Gastrocnemius medialis (tissue), 4 donors: Measurements from ENCODE around the gene GTF3C4. TPM values are rescaled to one million over a fixed set of nuclear protein-coding genes. Genes with fewer than 3 reads are reported as not detected.
"Not testable (repeated sequence)": the region's sequence is repeated elsewhere in the genome, so short reads cannot be mapped to it uniquely, and the experiment has no call there.

Experiments
- ATAC-seq, 2 donors: fragments of 150-250 bp; one replicate each; pipeline ENCODE4 v1.9.1; 2016
- DNase-seq, 2 donors: peaks; one replicate each; pipeline ENCODE4 v3.0.0-alpha.2; 2019
- H3K27ac ChIP-seq, 4 donors: fragments of 200-600 bp; sonication (generic); 1 replicate in 1 of 4; 2 replicates in 3 of 4; pipeline ENCODE4 v1.5.1; 2016 to 2018; ENCODE audit warnings: mild to moderate bottlenecking in 2 of 4, moderate library complexity in 1 of 4
- H3K27me3 ChIP-seq, 3 donors: fragments of 200-600 bp; sonication (generic) in 2 of 3; 1 replicate in 1 of 3; 2 replicates in 2 of 3; pipeline versions ENCODE4 v1.5.1 to v1.6.0; 2016 to 2019; ENCODE audit warnings: mild to moderate bottlenecking in 1 of 3, moderate library complexity in 1 of 3
- H3K36me3 ChIP-seq, 2 donors: fragments of 200-600 bp; sonication (generic) in 1 of 2; one replicate each; pipeline ENCODE4 v1.5.1; 2017 to 2018
- H3K4me1 ChIP-seq, 2 donors: fragments of 200-600 bp; sonication (generic) in 1 of 2; one replicate each; pipeline ENCODE4 v1.5.1; 2016 to 2017; ENCODE audit warnings: mild to moderate bottlenecking in 2 of 2
- H3K4me3 ChIP-seq, 4 donors: fragments of 200-600 bp; sonication (generic) in 3 of 4; 1 replicate in 1 of 4; 2 replicates in 3 of 4; pipeline ENCODE4 v1.5.1; 2016 to 2019; ENCODE audit warnings: mild to moderate bottlenecking in 2 of 4
- H3K9me3 ChIP-seq, 3 donors: fragments of 200-600 bp; sonication (generic) in 2 of 3; 1 replicate in 1 of 3; 2 replicates in 2 of 3; pipeline ENCODE4 v1.5.1; 2016 to 2019
- POLR2A ChIP-seq, 2 donors: fragments of 450-650 bp; IDR thresholded peaks; one replicate each; pipeline ENCODE4 v1.6.1; 2017; ENCODE audit warnings: antibody characterized with exemption in 2 of 2, mild to moderate bottlenecking in 2 of 2, moderate library complexity in 2 of 2
- in situ Hi-C, 4 donors: fragments of 200-750 bp; cut with MboI; loops; one replicate each; pipeline versions ENCODE4 v1.15.0 to v1.8.0; 2017; ENCODE audit warnings: low sequenced_read_pairs in 4 of 4
- intact Hi-C: fragments of 100-400 bp; cut with DNase I; formaldehyde crosslinking; loops from one replicate; pipeline ENCODE4 v1.15.1; 2023; ENCODE audit warnings: low total_unique reads
- total RNA-seq, 4 donors: library from RNA; depleted of rRNA; stranded (reverse); fragments of >200 nt; gene quantifications; one replicate each; pipeline versions ENCODE4 v1.1.0 to v1.2.3, GENCODE V29; 2016
- TF ChIP-seq, protein P1 (sequence below), 5 experiments: fragments of 450-650 bp in 3 of 5; fragments of 200-600 bp in 2 of 5; sonication (generic) in 2 of 5; IDR thresholded peaks in 4 of 5; conservative IDR thresholded peaks in 1 of 5; 1 replicate in 4 of 5; 2 replicates in 1 of 5; pipeline ENCODE4 v1.5.1; 2016 to 2019; ENCODE audit warnings: antibody characterized with exemption in 5 of 5, mild to moderate bottlenecking in 3 of 5, moderate library complexity in 3 of 5

GTF3C4 gene
- total RNA-seq, 4 donors from 2014 or later = 9.2 to 11.7 (median 10.8) TPM

DNA sequence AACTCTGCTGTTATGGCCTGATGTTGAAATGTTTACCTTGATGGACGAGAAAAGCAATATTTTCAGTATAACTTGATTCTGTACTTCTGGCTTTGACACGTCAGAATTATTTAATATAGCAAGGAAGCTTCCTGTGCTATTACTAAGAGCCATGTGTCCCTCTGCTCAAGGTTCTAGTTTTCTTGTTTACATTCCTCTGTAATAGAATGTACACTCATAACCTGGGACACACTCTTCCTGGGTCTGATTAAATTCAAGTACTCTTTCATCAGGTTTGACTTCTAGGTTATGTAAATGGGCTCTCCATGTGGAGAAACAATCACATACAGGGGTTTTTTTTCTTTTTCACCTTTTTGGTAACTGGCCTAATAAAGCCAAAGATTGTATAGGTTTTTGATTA, 33.1 kb downstream of the GTF3C4 start:
- H3K4me1 ChIP-seq = no peaks in the 10 kb centered on the region
- intact Hi-C loops = no loop called here
- H3K36me3 ChIP-seq = no peaks in the 10 kb centered on the region
- in situ Hi-C loops = no loop called here
- no peak overlapping the region for H3K27ac ChIP-seq
- peaks cover 0 to 9% (median 0%) of the 10 kb centered on the region in 3 donors for H3K27me3 ChIP-seq
- DNase-seq (no peak), ATAC-seq (no peak)
- H3K4me3 ChIP-seq = no peak overlapping the region
- TF ChIP-seq POLR2A (IDR thresholded peaks at IDR 0.05) = no peak
- TF ChIP-seq, protein P1, sequence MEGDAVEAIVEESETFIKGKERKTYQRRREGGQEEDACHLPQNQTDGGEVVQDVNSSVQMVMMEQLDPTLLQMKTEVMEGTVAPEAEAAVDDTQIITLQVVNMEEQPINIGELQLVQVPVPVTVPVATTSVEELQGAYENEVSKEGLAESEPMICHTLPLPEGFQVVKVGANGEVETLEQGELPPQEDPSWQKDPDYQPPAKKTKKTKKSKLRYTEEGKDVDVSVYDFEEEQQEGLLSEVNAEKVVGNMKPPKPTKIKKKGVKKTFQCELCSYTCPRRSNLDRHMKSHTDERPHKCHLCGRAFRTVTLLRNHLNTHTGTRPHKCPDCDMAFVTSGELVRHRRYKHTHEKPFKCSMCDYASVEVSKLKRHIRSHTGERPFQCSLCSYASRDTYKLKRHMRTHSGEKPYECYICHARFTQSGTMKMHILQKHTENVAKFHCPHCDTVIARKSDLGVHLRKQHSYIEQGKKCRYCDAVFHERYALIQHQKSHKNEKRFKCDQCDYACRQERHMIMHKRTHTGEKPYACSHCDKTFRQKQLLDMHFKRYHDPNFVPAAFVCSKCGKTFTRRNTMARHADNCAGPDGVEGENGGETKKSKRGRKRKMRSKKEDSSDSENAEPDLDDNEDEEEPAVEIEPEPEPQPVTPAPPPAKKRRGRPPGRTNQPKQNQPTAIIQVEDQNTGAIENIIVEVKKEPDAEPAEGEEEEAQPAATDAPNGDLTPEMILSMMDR (IDR thresholded peaks at IDR 0.05 in 4 of 5, conservative IDR thresholded peaks at IDR 0.05 in 1 of 5) = no peak
- H3K9me3 ChIP-seq = no peaks in the 10 kb centered on the region

DNA sequence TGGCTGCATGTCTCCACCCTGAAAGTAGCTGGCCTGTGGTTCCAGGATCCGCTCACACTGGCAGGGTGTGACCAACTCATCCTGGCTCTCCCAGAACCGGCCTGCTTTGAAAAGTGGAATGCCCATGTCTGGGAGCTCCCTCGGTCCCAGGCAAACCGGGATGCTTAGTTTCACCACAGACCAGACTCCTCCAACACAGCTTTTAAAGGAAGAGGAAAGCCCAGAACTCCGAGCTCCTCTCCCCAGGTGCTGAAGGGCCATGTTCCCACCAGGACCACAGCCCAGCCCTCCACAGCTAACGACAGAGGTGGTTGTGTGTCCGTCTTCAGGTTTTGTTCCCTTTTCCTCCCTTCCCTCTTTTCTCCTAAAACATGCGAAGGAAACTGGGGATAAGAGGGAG, 38.0 kb downstream of the GTF3C4 start:
- Histone ChIP-seq H3K27ac (no peak overlapping the region), H3K4me3 (no peak overlapping the region), H3K4me1 (no peaks in the 10 kb centered on the region), H3K27me3 (peaks cover 0 to 3% (median 0%) of the 10 kb centered on the region in 3 donors), H3K36me3 (no peaks in the 10 kb centered on the region), H3K9me3 (no peaks in the 10 kb centered on the region)
- ATAC-seq = no peak
- TF ChIP-seq, protein P1 (IDR thresholded peaks at IDR 0.05 in 4 of 5, conservative IDR thresholded peaks at IDR 0.05 in 1 of 5) = no peak
- TF ChIP-seq POLR2A (IDR thresholded peaks at IDR 0.05) = no peak
- intact Hi-C loops = no loop called here
- in situ Hi-C loops = no loop called here
- no peak for DNase-seq

DNA sequence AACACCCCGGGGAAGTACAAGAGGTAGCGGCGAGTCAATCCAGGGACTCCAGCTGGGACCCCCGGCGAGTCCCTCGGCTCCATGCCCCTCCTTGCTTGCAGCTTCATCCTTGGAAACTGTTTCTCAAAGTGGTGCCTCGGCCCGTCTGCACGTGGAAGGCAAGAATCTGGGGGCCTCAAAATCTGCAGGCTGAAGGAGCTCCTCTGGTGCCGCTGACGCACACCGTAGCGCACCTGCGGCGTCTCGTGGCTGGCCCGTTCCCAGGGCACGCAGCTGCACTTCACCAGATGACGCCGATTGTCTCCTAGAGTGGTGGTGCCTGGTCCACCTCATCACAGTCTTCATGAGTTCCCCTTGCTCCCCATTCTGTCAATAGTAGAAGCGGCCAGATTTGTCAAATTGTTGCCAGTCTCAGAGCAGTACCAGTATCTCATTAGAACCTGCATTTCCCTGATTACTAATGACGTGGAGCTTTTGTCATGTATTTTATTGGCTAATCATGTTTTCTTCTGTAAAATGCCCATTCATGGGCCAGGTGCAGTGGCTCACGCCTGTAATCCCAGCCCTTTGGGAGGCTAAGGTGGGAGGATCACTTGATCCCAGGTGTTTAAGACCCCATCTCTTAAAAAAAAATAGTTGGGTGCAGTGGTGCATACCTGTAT, 38.6 kb downstream of the GTF3C4 start:
- intact Hi-C loops (no loop called here), in situ Hi-C loops (no loop called here)
- peaks cover 0 to 3% (median 0%) of the 10 kb centered on the region in 3 donors for H3K27me3 ChIP-seq
- DNase-seq (no peak), ATAC-seq (no peak)
- TF ChIP-seq, protein P1 (IDR thresholded peaks at IDR 0.05 in 4 of 5, conservative IDR thresholded peaks at IDR 0.05 in 1 of 5) = no peak
- TF ChIP-seq POLR2A (IDR thresholded peaks at IDR 0.05) = no peak
- H3K27ac ChIP-seq = no peak overlapping the region
- H3K4me1 ChIP-seq = no peaks in the 10 kb centered on the region
- no peaks in the 10 kb centered on the region for H3K9me3 ChIP-seq
- H3K4me3 ChIP-seq = no peak overlapping the region
- no peaks in the 10 kb centered on the region for H3K36me3 ChIP-seq

DNA sequence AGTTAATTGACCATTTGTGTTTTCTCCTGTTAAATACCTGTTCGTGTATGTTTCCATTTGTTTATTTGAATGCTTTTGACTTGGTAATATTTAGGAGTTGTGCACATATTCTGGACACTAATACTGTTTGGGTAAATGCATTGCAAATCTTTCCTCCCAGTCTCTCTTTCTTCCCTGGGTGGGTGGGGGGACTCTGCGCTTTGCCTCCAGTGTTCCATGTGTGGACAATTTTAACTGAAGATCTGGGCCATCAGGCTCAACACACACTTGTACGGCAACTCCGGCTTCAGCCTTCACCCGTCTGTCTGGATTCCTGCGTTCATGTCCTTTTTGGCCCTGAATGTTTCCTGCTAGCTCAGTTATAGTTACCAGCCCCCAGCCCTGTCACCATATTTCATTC, 40.1 kb downstream of the GTF3C4 start:
- no peaks in the 10 kb centered on the region for H3K9me3 ChIP-seq
- no peak overlapping the region for H3K4me3 ChIP-seq
- intact Hi-C loops (no loop called here), in situ Hi-C loops (no loop called here)
- DNase-seq (no peak), ATAC-seq (no peak)
- no peak overlapping the region for H3K27ac ChIP-seq
- H3K36me3 ChIP-seq = no peaks in the 10 kb centered on the region
- TF ChIP-seq POLR2A (IDR thresholded peaks at IDR 0.05) = no peak
- TF ChIP-seq, protein P1 (IDR thresholded peaks at IDR 0.05 in 4 of 5, conservative IDR thresholded peaks at IDR 0.05 in 1 of 5) = no peak
- peaks cover 0 to 3% (median 0%) of the 10 kb centered on the region in 3 donors for H3K27me3 ChIP-seq
- no peaks in the 10 kb centered on the region for H3K4me1 ChIP-seq

DNA sequence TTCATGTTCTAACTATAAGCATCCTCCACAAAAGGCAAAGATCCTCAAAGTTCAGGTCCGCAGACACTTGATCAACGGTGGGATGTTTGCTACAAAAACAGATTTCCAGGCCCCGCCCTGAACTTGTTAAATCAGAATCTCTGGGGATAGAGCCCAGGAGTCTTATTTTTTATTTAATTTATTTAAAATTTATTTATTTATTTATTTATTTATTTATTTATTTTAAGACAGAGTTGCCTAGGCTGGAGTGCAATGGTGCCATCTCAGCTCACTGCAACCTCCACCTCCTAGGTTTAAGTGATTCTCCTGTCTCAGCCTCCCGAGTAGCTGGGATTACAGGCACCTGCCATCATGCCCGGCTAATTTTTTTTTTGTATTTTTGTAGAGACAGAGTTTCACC, 40.9 kb downstream of the GTF3C4 start:
- H3K27ac ChIP-seq, DNase-seq, H3K36me3 ChIP-seq, H3K9me3 ChIP-seq, in situ Hi-C loops, intact Hi-C loops, H3K27me3 ChIP-seq, H3K4me1 ChIP-seq, H3K4me3 ChIP-seq, ATAC-seq: not testable (repeated sequence)
